Measurements from ENCODE around the gene GLI3.

- TF ChIP-seq, protein P1, sequence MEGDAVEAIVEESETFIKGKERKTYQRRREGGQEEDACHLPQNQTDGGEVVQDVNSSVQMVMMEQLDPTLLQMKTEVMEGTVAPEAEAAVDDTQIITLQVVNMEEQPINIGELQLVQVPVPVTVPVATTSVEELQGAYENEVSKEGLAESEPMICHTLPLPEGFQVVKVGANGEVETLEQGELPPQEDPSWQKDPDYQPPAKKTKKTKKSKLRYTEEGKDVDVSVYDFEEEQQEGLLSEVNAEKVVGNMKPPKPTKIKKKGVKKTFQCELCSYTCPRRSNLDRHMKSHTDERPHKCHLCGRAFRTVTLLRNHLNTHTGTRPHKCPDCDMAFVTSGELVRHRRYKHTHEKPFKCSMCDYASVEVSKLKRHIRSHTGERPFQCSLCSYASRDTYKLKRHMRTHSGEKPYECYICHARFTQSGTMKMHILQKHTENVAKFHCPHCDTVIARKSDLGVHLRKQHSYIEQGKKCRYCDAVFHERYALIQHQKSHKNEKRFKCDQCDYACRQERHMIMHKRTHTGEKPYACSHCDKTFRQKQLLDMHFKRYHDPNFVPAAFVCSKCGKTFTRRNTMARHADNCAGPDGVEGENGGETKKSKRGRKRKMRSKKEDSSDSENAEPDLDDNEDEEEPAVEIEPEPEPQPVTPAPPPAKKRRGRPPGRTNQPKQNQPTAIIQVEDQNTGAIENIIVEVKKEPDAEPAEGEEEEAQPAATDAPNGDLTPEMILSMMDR (IDR thresholded peaks at IDR 0.05), result no peak
- no peak for TF ChIP-seq POLR2A (IDR thresholded peaks at IDR 0.05)
Observed at GRCh38 chr7:42095791-42096190, 141.2 kb downstream of the GLI3 start.
